H1 (cell line): ENCODE results near the gene KRT83. TPM values are rescaled to one million over a fixed set of nuclear protein-coding genes. Genes with fewer than 3 reads are reported as not detected.

Experiments used
- BRCA1 ChIP-seq: IDR thresholded peaks from 2 replicates; pipeline ENCODE4 v1.6.1; 2012; ENCODE audit warnings: low read depth, low read length, improper control_type of control experiment
- CBX5 ChIP-seq: fragments of 300-800, 300-1000 bp; sonication (generic); IDR thresholded peaks from 2 replicates; pipeline ENCODE4 v1.7.1; 2016; ENCODE audit warnings: antibody characterized with exemption, low read length, low read depth
- EP300 ChIP-seq, 2 experiments: IDR thresholded peaks; 1 replicate in 1 of 2; 2 replicates in 1 of 2; pipeline ENCODE4 v1.6.1; 2011 to 2012; ENCODE audit warnings: low read depth in 2 of 2, low read length in 2 of 2, mild to moderate bottlenecking in 2 of 2, borderline replicate concordance in 1 of 2, inconsistent platforms in 1 of 2, moderate library complexity in 1 of 2
- KDM4A ChIP-seq: IDR thresholded peaks from one replicate; pipeline ENCODE4 v1.7.1; 2012; ENCODE audit warnings: low read depth, mild to moderate bottlenecking, moderate library complexity, low read length, inconsistent platforms; ENCODE audit not compliant: severe bottlenecking
- TAF1 ChIP-seq: IDR thresholded peaks from 2 replicates; pipeline ENCODE4 v1.6.1; 2011; ENCODE audit warnings: mild to moderate bottlenecking, low read depth, low read length
- polyA plus RNA-seq, 7 experiments: library from polyadenylated mRNA; depleted of rRNA in 3 of 7; stranded (reverse) in 5 of 7; unstranded in 2 of 7; fragments of >200 nt in 5 of 7; fragments of 200-250 nt in 2 of 7; gene quantifications; 1 replicate in 5 of 7; 2 replicates in 1 of 7; 4 replicates in 1 of 7; pipeline versions ENCODE4 v1.2.1 to v1.2.3, GENCODE V29; 2011 to 2013; ENCODE audit warnings: missing spikeins in 2 of 7, mixed read lengths in 2 of 7
- total RNA-seq: library from RNA; stranded (reverse); fragmentation: NEBNext Ultra II Directional; extraction: Animal tissue kit (Norgen Biotek cat#: 25700); gene quantifications from 2 replicates; pipeline ENCODE4 v1.2.1, GENCODE V29; 2021

KRT83 gene
- total and polyA plus RNA-seq, 2 of the 8 experiments (the other 6 are each of a cell fraction or from before 2014, with no cell fraction given): not detected

DNA sequence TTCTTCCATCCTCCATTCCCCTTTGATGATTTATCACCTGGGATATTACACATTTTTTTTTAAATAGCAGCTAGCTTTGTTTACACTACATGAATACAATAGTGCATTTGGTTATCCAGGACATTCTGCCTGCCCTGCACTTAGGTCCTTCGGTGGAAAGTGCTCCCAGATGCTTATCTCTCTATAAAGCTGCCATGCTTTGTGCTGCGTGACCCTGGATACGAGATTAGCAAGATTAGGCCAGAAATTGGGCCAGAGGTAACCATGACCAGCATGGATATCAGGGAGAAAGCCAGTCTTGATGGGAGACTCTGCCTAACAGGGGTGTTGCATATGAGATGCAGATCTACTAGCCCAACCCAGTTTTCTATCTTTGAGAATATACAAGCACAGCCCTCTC, 12.1 kb upstream of the KRT83 start (continued):
- TF ChIP-seq TAF1 (no peak), CBX5 (no peak), KDM4A (no peak), EP300 (IDR thresholded peaks at IDR 0.05; ENCODE audit: borderline replicate concordance in 1 of 2, low read depth in 2 of 2, low read length in 2 of 2) (no peak), BRCA1 (no peak)
